Colonic mucosa (tissue), 4 donors: ENCODE results near the gene IDH3B. TPM values are rescaled to one million over a fixed set of nuclear protein-coding genes. Genes with fewer than 3 reads are reported as not detected.
"Not testable (repeated sequence)": the region's sequence is repeated elsewhere in the genome, so short reads cannot be mapped to it uniquely, and the experiment has no call there.

Source experiments
- DNase-seq: peaks from one replicate; pipeline ENCODE4 v3.0.0-alpha.2; 2020
- H3K27ac ChIP-seq: fragments of 200-600 bp; one replicate; pipeline ENCODE4 v1.8.0; 2021
- H3K27me3 ChIP-seq: fragments of 200-600 bp; one replicate; pipeline ENCODE4 v1.8.0; 2021
- H3K36me3 ChIP-seq: fragments of 200-600 bp; one replicate; pipeline ENCODE4 v1.8.0; 2021
- H3K4me1 ChIP-seq: fragments of 200-600 bp; one replicate; pipeline ENCODE4 v1.8.0; 2021; ENCODE audit warnings: mild to moderate bottlenecking
- H3K4me3 ChIP-seq: fragments of 200-600 bp; one replicate; pipeline ENCODE4 v1.8.0; 2021
- H3K9ac ChIP-seq, 2 donors: one replicate each; pipeline ENCODE4 v1.7.0; 2013; ENCODE audit warnings: control low read depth in 2 of 2, low read depth in 2 of 2, low read length in 2 of 2
- H3K9me3 ChIP-seq: fragments of 200-600 bp; one replicate; pipeline ENCODE4 v1.8.0; 2021
- intact Hi-C: fragments of 100-400 bp; cut with DNase I; formaldehyde crosslinking; loops from one replicate; pipeline ENCODE4 v1.14.1; 2022
- total RNA-seq, 2 donors: library from RNA; stranded (reverse); fragmentation: NEBNext Ultra II Directional in 1 of 2; extraction: Animal tissue kit (Norgen Biotek cat#: 25700) in 1 of 2; gene quantifications; one replicate each; pipeline ENCODE4 v1.2.1, GENCODE V29; 2021
- TF ChIP-seq, protein P1 (sequence below): fragments of 200-600 bp; IDR thresholded peaks from one replicate; pipeline ENCODE4 v1.8.0; 2022; ENCODE audit warnings: antibody characterized with exemption, mild to moderate bottlenecking
- donor health status: healthy.
- donor health status: DM: no; HTN: no; CAD: no.
- donor health status: DM: no; HTN: no; CAD: no.

Gene IDH3B
- total RNA-seq, 2 donors from 2014 or later: 117 to 140 TPM

GRCh38 chr20:2690718-2691117, 26.7 kb upstream of the IDH3B start:
- no peak for DNase-seq
- TF ChIP-seq, protein P1, sequence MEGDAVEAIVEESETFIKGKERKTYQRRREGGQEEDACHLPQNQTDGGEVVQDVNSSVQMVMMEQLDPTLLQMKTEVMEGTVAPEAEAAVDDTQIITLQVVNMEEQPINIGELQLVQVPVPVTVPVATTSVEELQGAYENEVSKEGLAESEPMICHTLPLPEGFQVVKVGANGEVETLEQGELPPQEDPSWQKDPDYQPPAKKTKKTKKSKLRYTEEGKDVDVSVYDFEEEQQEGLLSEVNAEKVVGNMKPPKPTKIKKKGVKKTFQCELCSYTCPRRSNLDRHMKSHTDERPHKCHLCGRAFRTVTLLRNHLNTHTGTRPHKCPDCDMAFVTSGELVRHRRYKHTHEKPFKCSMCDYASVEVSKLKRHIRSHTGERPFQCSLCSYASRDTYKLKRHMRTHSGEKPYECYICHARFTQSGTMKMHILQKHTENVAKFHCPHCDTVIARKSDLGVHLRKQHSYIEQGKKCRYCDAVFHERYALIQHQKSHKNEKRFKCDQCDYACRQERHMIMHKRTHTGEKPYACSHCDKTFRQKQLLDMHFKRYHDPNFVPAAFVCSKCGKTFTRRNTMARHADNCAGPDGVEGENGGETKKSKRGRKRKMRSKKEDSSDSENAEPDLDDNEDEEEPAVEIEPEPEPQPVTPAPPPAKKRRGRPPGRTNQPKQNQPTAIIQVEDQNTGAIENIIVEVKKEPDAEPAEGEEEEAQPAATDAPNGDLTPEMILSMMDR: no peak
- Histone ChIP-seq H3K27ac (no peak overlapping the region), H3K9ac (no peak overlapping the region), H3K4me3 (no peak overlapping the region), H3K9me3 (no peaks in the 10 kb centered on the region), H3K27me3 (peaks cover 31% of the 10 kb centered on the region), H3K4me1 (no peaks in the 10 kb centered on the region), H3K36me3 (no peaks in the 10 kb centered on the region)
- intact Hi-C loops: no loop called here

DNA sequence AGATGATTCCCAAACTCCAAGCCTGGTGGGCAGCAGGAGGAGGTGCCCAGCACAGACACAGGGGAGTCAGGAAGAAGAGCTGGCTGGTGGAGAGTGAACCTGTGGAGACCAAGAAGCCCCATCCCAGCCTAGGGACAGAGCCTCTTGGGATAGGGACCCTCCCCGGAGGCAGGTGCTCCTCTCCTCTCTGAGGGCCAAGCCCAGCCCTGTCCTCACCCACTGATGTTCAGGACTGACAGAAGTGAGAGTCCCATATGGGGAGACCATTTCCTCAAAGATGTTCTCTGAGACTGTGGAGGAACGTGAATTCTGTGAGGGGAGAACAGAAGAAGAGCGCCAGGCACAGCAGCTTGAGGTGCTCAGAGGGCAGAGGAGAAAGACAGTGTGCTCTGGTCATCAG, 26.2 kb upstream of the IDH3B start:
- H3K9ac ChIP-seq: no peak overlapping the region
- intact Hi-C loops: no loop called here
- TF ChIP-seq, protein P1: no peak
- H3K4me3 ChIP-seq: no peak overlapping the region
- H3K4me1 ChIP-seq: no peaks in the 10 kb centered on the region
- no peaks in the 10 kb centered on the region for H3K36me3 ChIP-seq
- H3K9me3 ChIP-seq: no peaks in the 10 kb centered on the region
- peaks cover 26% of the 10 kb centered on the region for H3K27me3 ChIP-seq
- no peak for DNase-seq
- H3K27ac ChIP-seq: no peak overlapping the region

DNA sequence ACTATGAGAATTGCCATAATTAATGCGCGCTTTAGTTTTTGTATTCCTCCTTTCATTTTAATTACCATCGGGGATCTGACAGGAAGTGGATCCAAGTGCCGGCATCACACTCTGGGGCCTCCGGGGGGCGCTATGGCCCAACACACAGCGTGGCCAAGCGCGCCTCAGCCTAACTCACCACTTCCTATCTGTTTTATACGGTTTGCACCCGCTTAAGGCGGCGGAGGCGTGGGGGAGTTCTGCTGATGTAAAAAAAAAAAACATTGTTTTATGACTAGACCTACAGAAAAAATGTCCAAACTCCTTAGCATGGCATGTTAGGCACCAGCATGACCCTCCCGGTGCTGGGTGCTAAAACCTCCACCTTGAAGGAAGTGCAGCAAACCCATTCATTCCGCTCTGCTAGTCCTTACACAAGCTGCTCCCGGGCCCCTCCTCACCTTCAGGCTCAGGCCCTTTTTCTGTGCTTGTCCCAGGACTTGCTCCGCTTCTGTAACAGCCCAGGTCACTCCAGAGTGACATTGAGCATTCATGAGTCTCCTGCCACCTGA, 24.1 kb upstream of the IDH3B start:
- H3K27me3 ChIP-seq: peaks cover 10% of the 10 kb centered on the region
- no peak overlapping the region for H3K9ac ChIP-seq
- H3K4me3 ChIP-seq: no peak overlapping the region
- H3K9me3 ChIP-seq: no peaks in the 10 kb centered on the region
- TF ChIP-seq, protein P1: peak; percentile 45
- no peak overlapping the region for H3K27ac ChIP-seq
- intact Hi-C loops: loop anchor here (5.0 kb wide), 1 partner anchor 54 kb away; no protein-coding TSS in a partner anchor
- no peaks in the 10 kb centered on the region for H3K4me1 ChIP-seq
- no peaks in the 10 kb centered on the region for H3K36me3 ChIP-seq
- peak; percentile 46 for DNase-seq

DNA sequence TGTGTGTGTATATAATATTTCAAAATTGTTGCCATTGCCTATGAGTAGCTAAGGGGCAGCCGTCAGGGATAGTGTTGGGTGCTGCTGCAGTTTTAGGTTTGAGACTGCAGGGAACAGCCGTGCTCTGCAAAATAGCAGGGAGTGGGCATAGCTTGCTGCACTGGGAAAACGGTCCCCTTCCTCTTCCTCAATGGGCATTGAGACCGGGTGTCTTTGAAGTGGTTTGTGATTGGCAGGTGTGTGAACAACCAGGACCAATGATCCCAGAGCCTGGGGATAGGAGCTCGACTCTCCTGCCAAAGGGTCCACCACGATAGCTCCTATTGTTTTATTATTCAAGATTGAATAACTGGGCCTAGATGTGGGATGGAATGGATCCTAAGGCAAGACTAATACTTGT, 23.5 kb upstream of the IDH3B start:
- no peak overlapping the region for H3K4me3 ChIP-seq
- TF ChIP-seq, protein P1: no peak
- intact Hi-C loops: loop anchor here (5.0 kb wide), 1 partner anchor 55 kb away; no protein-coding TSS in a partner anchor
- H3K4me1 ChIP-seq: no peaks in the 10 kb centered on the region
- no peak overlapping the region for H3K27ac ChIP-seq
- H3K9ac ChIP-seq: no peak overlapping the region
- peaks cover 10% of the 10 kb centered on the region for H3K27me3 ChIP-seq
- H3K36me3 ChIP-seq: no peaks in the 10 kb centered on the region
- no peak for DNase-seq
- no peaks in the 10 kb centered on the region for H3K9me3 ChIP-seq

DNA sequence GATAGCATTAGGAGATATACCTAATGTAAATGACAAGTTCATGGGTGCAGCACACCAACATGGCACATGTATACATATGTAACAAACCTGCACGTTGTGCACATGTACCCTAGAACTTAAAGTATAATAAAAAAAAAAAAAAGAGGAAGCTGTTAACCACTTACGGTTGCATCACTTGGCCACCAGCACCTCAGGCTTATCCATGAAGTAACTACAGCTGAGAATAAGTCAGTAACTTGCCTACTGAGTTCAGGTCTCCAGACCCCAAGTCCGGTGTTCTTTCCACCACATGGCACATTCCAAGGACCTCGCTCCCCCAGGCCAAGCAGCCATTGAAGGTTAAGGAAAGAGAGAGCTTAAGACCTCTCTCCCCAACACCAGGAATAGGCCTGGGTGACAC, 20.8 kb upstream of the IDH3B start:
- not testable (repeated sequence) for H3K27me3 ChIP-seq, H3K9ac ChIP-seq, H3K36me3 ChIP-seq, H3K9me3 ChIP-seq, DNase-seq, H3K27ac ChIP-seq, H3K4me1 ChIP-seq, H3K4me3 ChIP-seq
- intact Hi-C loops: loop anchor here (5.0 kb wide), 1 partner anchor 57 kb away; no protein-coding TSS in a partner anchor

GRCh38 chr20:2682040-2682439, 18.0 kb upstream of the IDH3B start:
- H3K27me3 ChIP-seq, H3K4me3 ChIP-seq, intact Hi-C loops, H3K4me1 ChIP-seq, H3K9me3 ChIP-seq, DNase-seq, H3K9ac ChIP-seq, H3K27ac ChIP-seq, H3K36me3 ChIP-seq: not testable (repeated sequence)
